Psoas muscle (tissue), 8 donors: ENCODE measurements around the gene YIPF4. TPM values are rescaled to one million over a fixed set of nuclear protein-coding genes. Genes with fewer than 3 reads are reported as not detected.

ENCODE experiments used
- ATAC-seq, 4 donors: fragments of 200-7000 bp; cut with Tn5 transposase; one replicate each; pipeline ENCODE4 v1.9.1; 2020; ENCODE audit warnings: moderate library complexity in 3 of 4, mild to moderate bottlenecking in 2 of 4
- DNase-seq, 2 donors: peaks; one replicate each; pipeline ENCODE4 v3.0.0-alpha.2; 2020
- H3K27ac ChIP-seq: fragments of 200-600 bp; one replicate; pipeline ENCODE4 v1.8.0; 2022
- H3K27me3 ChIP-seq, 3 donors: fragments of 200-600 bp in 1 of 3; one replicate each; pipeline versions ENCODE4 v1.6.1 to v1.8.0; 2013 to 2022; ENCODE audit warnings: low read length in 2 of 3, mild to moderate bottlenecking in 2 of 3, moderate library complexity in 1 of 3; ENCODE audit not compliant: insufficient read depth in 3 of 3
- H3K36me3 ChIP-seq, 2 donors: fragments of 200-600 bp in 1 of 2; one replicate each; pipeline versions ENCODE4 v1.6.1 to v1.8.0; 2013 to 2022; ENCODE audit warnings: low read depth in 1 of 2, mild to moderate bottlenecking in 1 of 2, moderate library complexity in 1 of 2; ENCODE audit not compliant: insufficient read depth in 1 of 2
- H3K4me1 ChIP-seq: fragments of 200-600 bp; one replicate; pipeline ENCODE4 v1.8.0; 2022
- H3K4me3 ChIP-seq: fragments of 200-600 bp; one replicate; pipeline ENCODE4 v1.8.0; 2022; ENCODE audit warnings: mild to moderate bottlenecking
- H3K9me3 ChIP-seq: fragments of 200-600 bp; one replicate; pipeline ENCODE4 v1.8.0; 2022
- WGBS, 3 donors: extraction: QIAGEN DNeasy Blood & Tissue Kit; methylation state at CpG; one replicate each; pipeline versions ENCODE4 v1.1.6 to v1.1.7; 2013; 5-methylcytosine and 5-hydroxymethylcytosine counted together
- intact Hi-C, 2 donors: fragments of 100-400 bp; cut with DNase I; formaldehyde crosslinking; loops; one replicate each; pipeline versions ENCODE4 v1.11.0 to v1.14.2; 2022
- polyA plus RNA-seq, 3 donors: library from polyadenylated mRNA; stranded (reverse); fragments of 200-250 nt; gene quantifications; one replicate each; pipeline ENCODE4 v1.2.3, GENCODE V29; 2013
- total RNA-seq, 4 donors: library from RNA; stranded (reverse); fragmentation: NEBNext Ultra II Directional in 2 of 4; extraction: Animal tissue kit (Norgen Biotek cat#: 25700) in 2 of 4; gene quantifications; one replicate each; pipeline versions ENCODE4 v1.2.1 to v1.2.4, GENCODE V29; 2021 to 2023
- TF ChIP-seq, protein P1 (sequence below): fragments of 200-600 bp; IDR thresholded peaks from one replicate; pipeline ENCODE4 v1.8.0; 2022; ENCODE audit warnings: antibody characterized with exemption
- donor health status: healthy with polysubstance abuse.
- donor health status: DM: no; HTN: no; CAD: no; lungs with moderate emphysema.
- donor health status: Bipolar disorder and iron deficiency.
- donor health status: healthy.
- donor health status: DM: yes; HTN: yes; CAD: no.
- donor health status: DM: no; HTN: no; CAD: no.
- donor health status: DM: no; HTN: no; CAD: no.
- donor health status: DM: yes; HTN: yes; CAD: no.

The YIPF4 gene
- total and polyA plus RNA-seq, 7 donors = 17.9 to 62.0 (median 40.2) TPM

DNA sequence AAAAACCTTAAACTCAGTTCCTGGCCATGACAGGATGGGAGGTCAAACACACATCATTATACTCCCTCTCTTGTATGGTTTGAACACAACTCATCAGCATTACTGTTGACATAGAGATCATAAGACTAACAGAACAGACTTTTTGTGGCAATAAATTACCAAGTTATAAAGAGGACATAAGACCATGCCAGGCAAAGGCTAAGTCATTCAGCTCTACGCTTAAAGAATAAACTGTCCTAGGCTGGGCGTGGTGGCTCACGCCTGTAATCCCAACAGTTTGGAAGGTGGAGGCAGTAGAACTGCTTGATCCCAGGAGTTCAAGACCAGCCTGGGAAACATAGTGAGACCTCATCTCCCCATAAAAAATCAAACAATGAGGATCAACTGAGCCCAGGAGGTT lies 29.4 kb upstream of the YIPF4 start:
- WGBS, 3 donors = 92 to 99% (median 93%) methylated on average over 3 of the region's 3 CpGs
- DNase-seq (no peak), ATAC-seq (no peak)
- TF ChIP-seq, protein P1, sequence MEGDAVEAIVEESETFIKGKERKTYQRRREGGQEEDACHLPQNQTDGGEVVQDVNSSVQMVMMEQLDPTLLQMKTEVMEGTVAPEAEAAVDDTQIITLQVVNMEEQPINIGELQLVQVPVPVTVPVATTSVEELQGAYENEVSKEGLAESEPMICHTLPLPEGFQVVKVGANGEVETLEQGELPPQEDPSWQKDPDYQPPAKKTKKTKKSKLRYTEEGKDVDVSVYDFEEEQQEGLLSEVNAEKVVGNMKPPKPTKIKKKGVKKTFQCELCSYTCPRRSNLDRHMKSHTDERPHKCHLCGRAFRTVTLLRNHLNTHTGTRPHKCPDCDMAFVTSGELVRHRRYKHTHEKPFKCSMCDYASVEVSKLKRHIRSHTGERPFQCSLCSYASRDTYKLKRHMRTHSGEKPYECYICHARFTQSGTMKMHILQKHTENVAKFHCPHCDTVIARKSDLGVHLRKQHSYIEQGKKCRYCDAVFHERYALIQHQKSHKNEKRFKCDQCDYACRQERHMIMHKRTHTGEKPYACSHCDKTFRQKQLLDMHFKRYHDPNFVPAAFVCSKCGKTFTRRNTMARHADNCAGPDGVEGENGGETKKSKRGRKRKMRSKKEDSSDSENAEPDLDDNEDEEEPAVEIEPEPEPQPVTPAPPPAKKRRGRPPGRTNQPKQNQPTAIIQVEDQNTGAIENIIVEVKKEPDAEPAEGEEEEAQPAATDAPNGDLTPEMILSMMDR = no peak
- H3K36me3 ChIP-seq = no peaks in the 10 kb centered on the region
- no peak overlapping the region for H3K27ac ChIP-seq
- no peaks in the 10 kb centered on the region for H3K27me3 ChIP-seq
- H3K4me1 ChIP-seq = no peaks in the 10 kb centered on the region
- intact Hi-C loops = no loop called here
- no peak overlapping the region for H3K4me3 ChIP-seq
- no peaks in the 10 kb centered on the region for H3K9me3 ChIP-seq

DNA sequence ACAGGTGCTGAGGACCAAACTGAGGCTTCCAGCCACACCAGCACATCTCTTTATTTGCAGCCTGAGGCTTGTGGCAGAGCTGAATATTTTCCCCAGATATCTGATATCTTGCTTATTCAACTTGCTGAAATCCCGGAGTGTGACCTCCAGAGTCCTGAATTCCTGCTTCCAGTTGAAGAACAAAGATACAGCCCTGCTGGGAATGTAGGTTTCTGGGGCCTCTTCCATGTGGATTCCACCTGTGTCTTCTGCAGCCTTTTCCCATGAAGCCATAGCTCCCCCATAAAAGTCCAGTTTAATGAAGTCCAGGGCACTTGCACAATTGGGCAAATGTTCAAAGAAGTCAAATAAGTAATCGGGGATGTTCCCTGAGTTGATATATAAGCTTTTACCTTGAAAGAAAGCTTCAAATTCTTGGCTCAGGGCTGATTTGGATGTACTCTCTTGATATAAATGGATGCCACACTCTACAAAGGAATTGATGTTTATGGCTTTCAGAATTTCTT lies 27.9 kb upstream of the YIPF4 start:
- Histone ChIP-seq H3K36me3 (no peaks in the 10 kb centered on the region), H3K9me3 (no peaks in the 10 kb centered on the region), H3K27me3 (no peaks in the 10 kb centered on the region), H3K4me1 (no peaks in the 10 kb centered on the region), H3K4me3 (no peak overlapping the region), H3K27ac (no peak overlapping the region)
- DNase-seq = no peak
- no peak for ATAC-seq
- WGBS, 3 donors = 29 to 53% (median 39%) methylated on average over 2 of the region's 2 CpGs
- intact Hi-C loops = no loop called here
- TF ChIP-seq, protein P1 = no peak

DNA sequence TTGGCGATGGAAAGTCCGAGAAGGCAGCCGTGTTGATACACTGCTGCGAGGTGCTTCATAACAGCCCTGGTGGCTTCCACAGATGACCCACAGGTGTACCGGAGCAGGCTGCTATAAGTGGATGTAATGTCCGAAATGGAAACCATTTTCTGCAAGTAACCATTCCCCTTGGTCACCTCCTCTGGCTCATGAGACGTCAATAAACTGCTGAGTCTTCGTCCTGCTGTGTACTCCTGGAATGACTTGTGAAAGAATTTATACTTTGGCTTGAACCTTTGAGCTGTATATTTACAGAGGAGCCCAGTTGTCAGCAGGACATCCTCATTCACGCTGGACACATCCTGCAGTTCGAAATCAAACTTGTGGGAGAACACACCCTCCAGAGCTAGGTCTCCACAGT lies 27.4 kb upstream of the YIPF4 start:
- WGBS, 3 donors = 73 to 79% (median 77%) methylated on average over 10 of the region's 10 CpGs
- Histone ChIP-seq H3K4me1 (no peaks in the 10 kb centered on the region), H3K27me3 (no peaks in the 10 kb centered on the region), H3K36me3 (no peaks in the 10 kb centered on the region), H3K27ac (no peak overlapping the region), H3K4me3 (no peak overlapping the region), H3K9me3 (no peaks in the 10 kb centered on the region)
- no peak for DNase-seq
- ATAC-seq = no peak
- intact Hi-C loops = no loop called here
- TF ChIP-seq, protein P1 = no peak

DNA sequence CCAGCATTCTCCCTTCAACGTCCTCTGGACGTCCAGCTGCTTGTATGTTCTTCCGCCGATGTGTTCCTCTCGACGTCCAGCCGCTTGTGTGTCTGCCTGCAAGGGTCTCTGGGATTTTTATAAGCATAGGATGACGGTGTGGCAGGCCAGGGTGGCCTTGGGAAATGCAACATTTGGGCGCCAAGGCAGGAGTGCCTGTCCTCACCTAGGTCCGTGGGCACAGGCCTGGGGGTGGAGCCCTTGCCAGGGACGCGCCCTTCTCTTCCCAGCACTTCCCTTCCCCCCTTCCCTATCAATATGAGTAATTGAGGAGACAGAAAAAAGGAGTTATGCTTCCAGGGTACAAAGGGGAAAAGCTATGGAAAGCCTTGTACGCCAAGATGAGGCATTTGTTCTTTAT lies 19.5 kb upstream of the YIPF4 start:
- DNase-seq (no peak), ATAC-seq (no peak)
- Histone ChIP-seq H3K36me3 (no peaks in the 10 kb centered on the region), H3K4me1 (no peaks in the 10 kb centered on the region), H3K9me3 (no peaks in the 10 kb centered on the region), H3K27me3 (no peaks in the 10 kb centered on the region), H3K27ac (no peak overlapping the region), H3K4me3 (no peak overlapping the region)
- intact Hi-C loops = no loop called here
- TF ChIP-seq, protein P1 = no peak
- 77 to 85% (median 82%) methylated on average over 13 of the region's 13 CpGs for WGBS, 3 donors

DNA sequence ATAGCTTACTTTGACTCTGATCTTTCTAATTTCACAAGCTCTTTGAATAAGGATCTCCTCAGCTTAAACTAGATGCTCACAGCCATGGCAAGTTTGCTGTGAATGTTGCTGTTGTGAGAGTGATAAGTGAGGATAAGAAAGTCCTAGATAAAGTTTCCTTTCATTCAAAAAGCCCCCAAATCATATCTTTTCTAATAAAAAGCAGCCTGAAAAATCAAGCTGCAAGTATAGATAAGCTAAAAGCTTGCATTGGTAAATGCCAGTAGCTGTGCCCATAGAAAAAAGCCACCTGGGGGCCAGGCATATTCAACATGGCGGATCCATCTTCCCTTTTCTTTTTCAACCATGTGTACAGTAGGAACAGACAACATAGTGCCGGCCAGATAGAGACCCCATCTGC lies 17.3 kb upstream of the YIPF4 start:
- DNase-seq (no peak), ATAC-seq (no peak)
- TF ChIP-seq, protein P1 = no peak
- peaks cover 0 to 3% (median 0%) of the 10 kb centered on the region in 3 donors for H3K27me3 ChIP-seq
- H3K4me3 ChIP-seq = no peak overlapping the region
- H3K9me3 ChIP-seq = no peaks in the 10 kb centered on the region
- no peaks in the 10 kb centered on the region for H3K36me3 ChIP-seq
- intact Hi-C loops = no loop called here
- H3K4me1 ChIP-seq = no peaks in the 10 kb centered on the region
- 77 to 86% (median 84%) methylated on average over 2 of the region's 2 CpGs for WGBS, 3 donors
- H3K27ac ChIP-seq = no peak overlapping the region
